Smooth muscle cell (in vitro differentiated cells): ENCODE data around the gene FAM234B. TPM values are rescaled to one million over a fixed set of nuclear protein-coding genes. Genes with fewer than 3 reads are reported as not detected.

Experiments used
- DNase-seq: peaks from one replicate; lab custom pipeline; 2025; ENCODE audit not compliant: unreplicated experiment; lab: John Stamatoyannopoulos, UW
- H2AFZ ChIP-seq: fragments of 200-600 bp; sonication (generic); 2 replicates; pipeline ENCODE4 v1.6.0; 2016; ENCODE audit warnings: antibody characterized with exemption, low read depth, mild to moderate bottlenecking
- H3F3A ChIP-seq: fragments of 200-600 bp; sonication (generic); 2 replicates; pipeline ENCODE4 v1.6.0; 2017; ENCODE audit warnings: antibody characterized with exemption, low read depth
- H3K27ac ChIP-seq: fragments of 200-600 bp; sonication (generic); 2 replicates; pipeline ENCODE4 v1.5.1; 2016; ENCODE audit warnings: low read depth, mild to moderate bottlenecking
- H3K27me3 ChIP-seq: fragments of 200-600 bp; sonication (generic); 2 replicates; pipeline ENCODE4 v1.6.1; 2016; ENCODE audit warnings: low read depth, mild to moderate bottlenecking
- H3K36me3 ChIP-seq: fragments of 200-600 bp; sonication (generic); 2 replicates; pipeline ENCODE4 v1.5.1; 2016; ENCODE audit warnings: low read depth
- H3K4me1 ChIP-seq: fragments of 200-600 bp; sonication (generic); 2 replicates; pipeline ENCODE4 v1.5.1; 2016; ENCODE audit warnings: low read depth
- H3K4me2 ChIP-seq: fragments of 200-600 bp; sonication (generic); 2 replicates; pipeline ENCODE4 v1.6.0; 2016; ENCODE audit warnings: mild to moderate bottlenecking
- H3K4me3 ChIP-seq: fragments of 200-600 bp; sonication (generic); 2 replicates; pipeline ENCODE4 v1.5.1; 2016; ENCODE audit warnings: mild to moderate bottlenecking
- H3K79me2 ChIP-seq: fragments of 200-600 bp; sonication (generic); 2 replicates; pipeline ENCODE4 v1.6.0; 2016; ENCODE audit warnings: low read depth, mild to moderate bottlenecking
- H3K9ac ChIP-seq: fragments of 200-600 bp; sonication (generic); 2 replicates; pipeline ENCODE4 v1.6.0; 2016; ENCODE audit warnings: low read depth
- H3K9me3 ChIP-seq: fragments of 200-600 bp; sonication (generic); replicated peaks from 2 replicates; pipeline ENCODE4 v1.5.1; 2016; ENCODE audit warnings: low read depth
- H4K20me1 ChIP-seq: fragments of 200-600 bp; sonication (generic); 2 replicates; pipeline ENCODE4 v1.6.0; 2016; ENCODE audit warnings: low read depth
- CTCF ChIP-seq: fragments of 200-600 bp; sonication (generic); IDR thresholded peaks from 2 replicates; pipeline ENCODE4 v1.5.1; 2017; ENCODE audit warnings: borderline replicate concordance, mild to moderate bottlenecking, antibody characterized with exemption; ENCODE audit not compliant: insufficient read depth, poor library complexity, severe bottlenecking
- WGBS: methylation state at CpG from one replicate; pipeline ENCODE4 v1.1.7; 2016; ENCODE audit warnings: low lambda C conversion rate; 5-methylcytosine and 5-hydroxymethylcytosine counted together
- polyA plus RNA-seq: library from polyadenylated mRNA; unstranded; fragments of >200 nt; fragmentation: Nextera tagmentation; extraction: Ambion mirVana; gene quantifications from 2 replicates; pipeline ENCODE4 v1.2.1, GENCODE V29; 2016
- total RNA-seq: library from RNA; depleted of rRNA; stranded (reverse); fragments of >200 nt; gene quantifications from 2 replicates; pipeline ENCODE4 v1.2.3, GENCODE V29; 2014

FAM234B gene
- total and polyA plus RNA-seq, 2 experiments from 2014 or later, result 1.6 to 3.0 TPM

GRCh38 chr12:13011098-13011497 is 33.1 kb upstream of the FAM234B start:
- H3K9ac ChIP-seq, result no peak overlapping the region
- H2AFZ ChIP-seq, result no peak overlapping the region
- WGBS, result 89% methylated on average over 6 of the region's 6 CpGs
- H3K36me3 ChIP-seq, result no peaks in the 10 kb centered on the region
- H3K4me3 ChIP-seq, result no peak overlapping the region
- no peaks in the 10 kb centered on the region for H3K27me3 ChIP-seq
- no peaks in the 10 kb centered on the region for H3K79me2 ChIP-seq
- TF ChIP-seq CTCF, result no peak
- DNase-seq, result no peak
- H3F3A ChIP-seq, result no peaks in the 10 kb centered on the region
- no peak overlapping the region for H3K4me2 ChIP-seq
- no peak overlapping the region for H3K27ac ChIP-seq
- H3K4me1 ChIP-seq, result peaks cover 5% of the 10 kb centered on the region
- H3K9me3 ChIP-seq, result no peaks in the 10 kb centered on the region
- H4K20me1 ChIP-seq, result no peaks in the 10 kb centered on the region

GRCh38 chr12:13022851-13023271 is 21.3 kb upstream of the FAM234B start:
- DNase-seq, result no peak

GRCh38 chr12:13023811-13024530 is 20.2 kb upstream of the FAM234B start:
- H4K20me1 ChIP-seq, result no peaks in the 10 kb centered on the region
- no peak overlapping the region for H3K27ac ChIP-seq
- no peak overlapping the region for H2AFZ ChIP-seq
- no peak overlapping the region for H3K9ac ChIP-seq
- no peaks in the 10 kb centered on the region for H3F3A ChIP-seq
- H3K9me3 ChIP-seq, result no peaks in the 10 kb centered on the region
- peaks cover 4% of the 10 kb centered on the region for H3K4me1 ChIP-seq
- H3K79me2 ChIP-seq, result no peaks in the 10 kb centered on the region
- no peak for DNase-seq
- H3K4me2 ChIP-seq, result no peak overlapping the region
- no peaks in the 10 kb centered on the region for H3K36me3 ChIP-seq
- peak; percentile 34 for TF ChIP-seq CTCF
- H3K27me3 ChIP-seq, result no peaks in the 10 kb centered on the region
- WGBS, result 77% methylated on average over 6 of the region's 6 CpGs
- H3K4me3 ChIP-seq, result no peak overlapping the region

More at GRCh38 chr12:13022851-13023271, 21.3 kb upstream of the FAM234B start:
- H3K36me3 ChIP-seq, result no peaks in the 10 kb centered on the region
- no peaks in the 10 kb centered on the region for H3K79me2 ChIP-seq
- no peaks in the 10 kb centered on the region for H3K27me3 ChIP-seq
- 90% methylated on average over 6 of the region's 6 CpGs for WGBS
- no peaks in the 10 kb centered on the region for H4K20me1 ChIP-seq
- H3K9ac ChIP-seq, result no peak overlapping the region
- no peak overlapping the region for H3K4me2 ChIP-seq
- H2AFZ ChIP-seq, result no peak overlapping the region
- TF ChIP-seq CTCF, result no peak
- no peaks in the 10 kb centered on the region for H3F3A ChIP-seq
- H3K27ac ChIP-seq, result no peak overlapping the region
- no peaks in the 10 kb centered on the region for H3K9me3 ChIP-seq
- peaks cover under 1% of the 10 kb centered on the region for H3K4me1 ChIP-seq
- H3K4me3 ChIP-seq, result no peak overlapping the region

- Histone ChIP-seq H3K27me3 (no peaks in the 10 kb centered on the region), H3K4me1 (peaks cover 4% of the 10 kb centered on the region), H3K9me3 (no peaks in the 10 kb centered on the region), H3K27ac (no peak overlapping the region), H3K36me3 (no peaks in the 10 kb centered on the region), H2AFZ (no peak overlapping the region), H3K4me2 (no peak overlapping the region), H3K9ac (no peak overlapping the region), H3K79me2 (no peaks in the 10 kb centered on the region), H3F3A (no peaks in the 10 kb centered on the region), H3K4me3 (no peak overlapping the region), H4K20me1 (no peaks in the 10 kb centered on the region)
- no peak for DNase-seq
- TF ChIP-seq CTCF, result no peak
- 82% methylated on average over 5 of the region's 5 CpGs for WGBS
Measured at GRCh38 chr12:13024531-13024916, 19.7 kb upstream of the FAM234B start.
